Peyer's patch (tissue), 4 donors: Measurements from ENCODE around the gene CHP1.

Experiments used
- CTCF ChIP-seq, 6 experiments: fragments of 450-650 bp in 4 of 6; fragments of 200-600 bp in 2 of 6; sonication (generic) in 1 of 6; IDR thresholded peaks; one replicate each; pipeline ENCODE4 v1.5.1; 2017 to 2019; ENCODE audit warnings: antibody characterized with exemption in 6 of 6, mild to moderate bottlenecking in 3 of 6, moderate library complexity in 1 of 6
- POLR2A ChIP-seq, 2 donors: fragments of 450-650 bp; IDR thresholded peaks; one replicate each; pipeline ENCODE4 v1.5.1; 2017; ENCODE audit warnings: antibody characterized with exemption in 2 of 2, mild to moderate bottlenecking in 2 of 2, moderate library complexity in 2 of 2

GRCh38 chr15:41292521-41292920 is 61.5 kb downstream of the CHP1 start:
- TF ChIP-seq POLR2A (IDR thresholded peaks at IDR 0.05) (no peak), CTCF (IDR thresholded peaks at IDR 0.05) (no peak)
